Amygdala (tissue), 56 donors: ENCODE data around the gene ARHGAP4.

ENCODE experiments used
- DNase-seq, 56 donors: peaks; one replicate each; lab custom pipeline; 2025; lab: John Stamatoyannopoulos, UW

ARHGAP4 gene

GRCh38 chrX:153925739-153926551, at the start of gene ARHGAP4:
Gene ARHGAP4, minus strand, starts transcription at chrX:153926264. Its CDS starts 62 bp downstream, at chrX:153926202.
- no peak for DNase-seq

GRCh38 chrX:153974726-153975286, 48.7 kb upstream of the ARHGAP4 start:
- no peak for DNase-seq

- DNase-seq: no peak
Observed at GRCh38 chrX:153974003-153974725, 48.1 kb upstream of the ARHGAP4 start.

GRCh38 chrX:153973127-153974002, 47.3 kb upstream of the ARHGAP4 start:
- no peak for DNase-seq

- peak in 54 of 56 donors; percentile 33 to 91 (median 70) for DNase-seq
Observed at GRCh38 chrX:153972368-153973126, 46.5 kb upstream of the ARHGAP4 start, which contains the start of gene TMEM187. Gene TMEM187, plus strand, starts transcription at chrX:153972754. Its CDS starts 9,309 bp downstream, at chrX:153982063.

GRCh38 chrX:153971450-153972367, 45.6 kb upstream of the ARHGAP4 start, which contains the start of gene HCFC1:
Gene HCFC1, minus strand, starts transcription at chrX:153971818. Its CDS starts 978 bp downstream, at chrX:153970840.
- peak; percentile 36 to 96 (median 82) for DNase-seq

- DNase-seq: peak in 54 of 56 donors; percentile 19 to 94 (median 77)
Observed at GRCh38 chrX:153971124-153971449, 45.0 kb upstream of the ARHGAP4 start.

GRCh38 chrX:153970357-153971123, 44.5 kb upstream of the ARHGAP4 start:
- DNase-seq: peak in 36 of 56 donors; percentile 12 to 83 (median 57)

GRCh38 chrX:153969904-153970356, 43.9 kb upstream of the ARHGAP4 start:
- DNase-seq: peak in 34 of 56 donors; percentile 6 to 79 (median 56)

- no peak for DNase-seq
Observed at GRCh38 chrX:153969125-153969903, 43.2 kb upstream of the ARHGAP4 start.

- DNase-seq: peak in 11 of 56 donors; percentile 2 to 43 (median 23)
Observed at GRCh38 chrX:153968754-153969124, 42.7 kb upstream of the ARHGAP4 start.

GRCh38 chrX:153968255-153968654, 42.2 kb upstream of the ARHGAP4 start:
- DNase-seq: no peak

- DNase-seq: no peak
Observed at GRCh38 chrX:153967536-153968224, 41.6 kb upstream of the ARHGAP4 start.

GRCh38 chrX:153966841-153967535, 40.9 kb upstream of the ARHGAP4 start:
- DNase-seq: no peak

GRCh38 chrX:153966283-153966688, 40.2 kb upstream of the ARHGAP4 start:
- peak in 13 of 56 donors; percentile 0 to 39 (median 18) for DNase-seq
